GM12864 (cell line): Measurements from ENCODE around the gene NRDE2.

Experiments used
- DNase-seq: peaks from one replicate; pipeline ENCODE4 v3.0.0-alpha.2; 2011; ENCODE audit warnings: low read depth
- H3K4me3 ChIP-seq: 2 replicates; pipeline ENCODE4 v1.5.1; 2011; ENCODE audit warnings: mild to moderate bottlenecking, low read depth, low read length, control low read depth
- CTCF ChIP-seq: IDR thresholded peaks from 2 replicates; pipeline ENCODE4 v1.5.1; 2011; ENCODE audit warnings: low read depth, mild to moderate bottlenecking, moderate library complexity, low read length, control low read depth, inconsistent platforms; ENCODE audit errors: missing control alignments

The NRDE2 gene

GRCh38 chr14:90281261-90281660 lies 50.5 kb downstream of the NRDE2 start:
- H3K4me3 ChIP-seq, result no peak overlapping the region
- DNase-seq, result no peak
- TF ChIP-seq CTCF, result no peak

- no peak for TF ChIP-seq CTCF
- H3K4me3 ChIP-seq, result no peak overlapping the region
- DNase-seq, result no peak
Observed at GRCh38 chr14:90280096-90280495, 51.6 kb downstream of the NRDE2 start.

GRCh38 chr14:90278199-90279175 lies 53.3 kb downstream of the NRDE2 start:
- no peak for TF ChIP-seq CTCF
- DNase-seq, result no peak

GRCh38 chr14:90277581-90278198 lies 54.1 kb downstream of the NRDE2 start:
- H3K4me3 ChIP-seq, result no peak overlapping the region
- TF ChIP-seq CTCF, result no peak
- no peak for DNase-seq

More at GRCh38 chr14:90278199-90279175, 53.3 kb downstream of the NRDE2 start:
- no peak overlapping the region for H3K4me3 ChIP-seq

GRCh38 chr14:90276646-90277367 lies 54.9 kb downstream of the NRDE2 start:
- TF ChIP-seq CTCF, result no peak
- no peak for DNase-seq
- H3K4me3 ChIP-seq, result no peak overlapping the region

- H3K4me3 ChIP-seq, result no peak overlapping the region
- no peak for TF ChIP-seq CTCF
- no peak for DNase-seq
Observed at GRCh38 chr14:90275820-90276219, 55.9 kb downstream of the NRDE2 start.
